Right lobe of liver (tissue), 6 donors: ENCODE results near the gene GAPDH. TPM values are rescaled to one million over a fixed set of nuclear protein-coding genes. Genes with fewer than 3 reads are reported as not detected.
A peak's percentile ranks its signal among the peaks of the same experiment; 100 is the strongest.
"Not testable (repeated sequence)": the region's sequence is repeated elsewhere in the genome, so short reads cannot be mapped to it uniquely, and the experiment has no call there.

ENCODE experiments used
- ATAC-seq, 4 donors: fragments of 200-7000 bp; cut with Tn5 transposase; one replicate each; pipeline ENCODE4 v1.9.1; 2020; ENCODE audit warnings: mild to moderate bottlenecking in 4 of 4, moderate library complexity in 4 of 4
- DNase-seq, 3 donors: peaks; one replicate each; pipeline ENCODE4 v3.0.0-alpha.2; 2020
- H3K27ac ChIP-seq, 3 donors: fragments of 200-600 bp; one replicate each; pipeline ENCODE4 v1.8.0; 2022
- H3K27me3 ChIP-seq, 2 donors: fragments of 200-600 bp; one replicate each; pipeline ENCODE4 v1.8.0; 2022
- H3K36me3 ChIP-seq, 4 donors: fragments of 200-600 bp; sonication (generic) in 1 of 4; one replicate each; pipeline versions ENCODE4 v1.5.1 to v1.8.0; 2017 to 2022; ENCODE audit warnings: control low read depth in 1 of 4
- H3K4me1 ChIP-seq, 4 donors: fragments of 200-600 bp; sonication (generic) in 1 of 4; one replicate each; pipeline versions ENCODE4 v1.5.1 to v1.8.0; 2017 to 2022; ENCODE audit warnings: control low read depth in 1 of 4
- H3K4me3 ChIP-seq, 3 donors: fragments of 200-600 bp; one replicate each; pipeline ENCODE4 v1.8.0; 2022
- H3K9me3 ChIP-seq, 4 donors: fragments of 200-600 bp; sonication (generic) in 1 of 4; one replicate each; pipeline versions ENCODE4 v1.5.1 to v1.8.0; 2017 to 2022; ENCODE audit warnings: control low read depth in 1 of 4
- CTCF ChIP-seq, 4 donors: fragments of 200-600 bp in 3 of 4; fragments of 450-650 bp in 1 of 4; IDR thresholded peaks; one replicate each; pipeline versions ENCODE4 v1.5.1 to v1.8.0; 2016 to 2022; ENCODE audit warnings: antibody characterized with exemption in 4 of 4, mild to moderate bottlenecking in 2 of 4
- POLR2A ChIP-seq: fragments of 450-650 bp; IDR thresholded peaks from one replicate; pipeline ENCODE4 v1.6.1; 2017; ENCODE audit warnings: antibody characterized with exemption, mild to moderate bottlenecking
- WGBS: methylation state at CpG from one replicate; pipeline ENCODE4 v1.1.6; 2018; ENCODE audit warnings: low coverage, low lambda C conversion rate; ENCODE audit not compliant: insufficient coverage; ENCODE audit errors: missing lambda C conversion rate; 5-methylcytosine and 5-hydroxymethylcytosine counted together
- intact Hi-C, 2 donors: fragments of 100-400 bp; cut with DNase I; formaldehyde crosslinking; loops; one replicate each; pipeline versions ENCODE4 v1.11.2 to v1.14.1; 2022
- long read RNA-seq: library from polyadenylated mRNA; unstranded; transcript quantifications from one replicate; pipeline ENCODE4 v2.0.0, GENCODE V29; 2019
- total RNA-seq, 6 experiments: library from RNA; depleted of rRNA in 2 of 6; stranded (reverse); fragments of >200 nt in 2 of 6; fragmentation: NEBNext Ultra II Directional in 3 of 6; extraction: Animal tissue kit (Norgen Biotek cat#: 25700) in 3 of 6; gene quantifications; one replicate each; pipeline versions ENCODE4 v1.1.0 to v1.2.4, GENCODE V29; 2016 to 2023
- donor health status: DM: no; HTN: yes; CAD: no.
- donor health status: DM: no; HTN: no; CAD: no.
- donor health status: DM: no; HTN: no; CAD: no.
- donor health status: DM: no; HTN: yes; CAD: no.
- donor health status: DM: no; HTN: yes; CAD: no.

GAPDH gene
- 1,000 to 10,000 TPM in 4 of 6 experiments, 100 to 1,000 TPM in 2; 788 to 3,247 (median 1,580) TPM for total RNA-seq
- long read RNA-seq, transcript GAPDH-201 (9 exons, 1,875 nt), result major isoform, 802 of 885 reads
- long read RNA-seq, transcript GAPDH-204 (8 exons, 1,256 nt), result minor isoform, 12 of 885 reads
- long read RNA-seq, partial matches to known transcripts, result 60 of 885 reads
- long read RNA-seq, other reads (novel, unspliced or antisense), result 11 of 885 reads

- DNase-seq (peak; percentile 94 to 97 (median 96)), ATAC-seq (peak; percentile 70 to 83 (median 76))
- Histone ChIP-seq H3K9me3 (no peaks in the 10 kb centered on the region), H3K36me3 (peaks cover 7 to 54% (median 24%) of the 10 kb centered on the region in 4 donors), H3K27me3 (no peaks in the 10 kb centered on the region), H3K4me1 (peaks cover 5 to 39% (median 20%) of the 10 kb centered on the region in 4 donors), H3K4me3 (peak within 1 kb of the TSS; percentile 82 to 99 (median 88)), H3K27ac (peak within 1 kb of the TSS; percentile 93 to 97 (median 95))
- intact Hi-C loops, result loop anchor here in 1 of 2 donors (10.0 kb wide), 1 partner anchor 199 kb away; no protein-coding TSS in a partner anchor
- 0% methylated on average over 36 of the region's 62 CpGs for WGBS
- peak; percentile 97 for TF ChIP-seq POLR2A
- no peak for TF ChIP-seq CTCF (IDR thresholded peaks at IDR 0.05)
Observed at GRCh38 chr12:6533923-6534694, at the start of gene GAPDH. Gene GAPDH, plus strand, starts transcription at chr12:6534517. Its CDS starts 316 bp downstream, at chr12:6534833.

GRCh38 chr12:6488240-6488639, 46.1 kb upstream of the GAPDH start:
- H3K36me3 ChIP-seq, result peaks cover 0 to 7% (median 0%) of the 10 kb centered on the region in 4 donors
- H3K27ac ChIP-seq, result no peak overlapping the region
- H3K4me1 ChIP-seq, result peaks cover 0 to 6% (median 0%) of the 10 kb centered on the region in 4 donors
- H3K27me3 ChIP-seq, result no peaks in the 10 kb centered on the region
- no peak overlapping the region for H3K4me3 ChIP-seq
- TF ChIP-seq CTCF (IDR thresholded peaks at IDR 0.05) (no peak), POLR2A (no peak)
- ATAC-seq, result no peak
- WGBS, result no CpG with 5 or more reads among the region's 1 CpG
- intact Hi-C loops, result no loop called here
- H3K9me3 ChIP-seq, result no peaks in the 10 kb centered on the region
- DNase-seq, result no peak

GRCh38 chr12:6489449-6489848, 44.9 kb upstream of the GAPDH start:
- DNase-seq, result no peak
- Histone ChIP-seq H3K36me3 (peaks cover 0 to 7% (median 0%) of the 10 kb centered on the region in 4 donors), H3K4me1 (peaks cover 0 to 10% (median 1%) of the 10 kb centered on the region in 4 donors), H3K27me3 (no peaks in the 10 kb centered on the region), H3K27ac (no peak overlapping the region), H3K9me3 (no peaks in the 10 kb centered on the region), H3K4me3 (no peak overlapping the region)
- intact Hi-C loops, result no loop called here
- WGBS, result 31% methylated on average over 2 of the region's 4 CpGs
- TF ChIP-seq CTCF (IDR thresholded peaks at IDR 0.05) (no peak), POLR2A (no peak)
- ATAC-seq, result no peak

- H3K27me3 ChIP-seq, DNase-seq, H3K36me3 ChIP-seq, intact Hi-C loops, H3K27ac ChIP-seq, H3K9me3 ChIP-seq, ATAC-seq, H3K4me3 ChIP-seq: not testable (repeated sequence)
- 88% methylated on average over 1 of the region's 1 CpG for WGBS
- peaks cover 0 to 20% (median 4%) of the 10 kb centered on the region in 4 donors for H3K4me1 ChIP-seq
Observed at GRCh38 chr12:6490673-6491072, 43.6 kb upstream of the GAPDH start.
